Glutamatergic neuron (in vitro differentiated cells): Measurements from ENCODE around the gene SPACA7. TPM values are rescaled to one million over a fixed set of nuclear protein-coding genes. Genes with fewer than 3 reads are reported as not detected.

Source experiments
- DNase-seq: peaks from one replicate; pipeline ENCODE4 v3.0.0; 2022
- H3K27ac Mint-ChIP-seq: one replicate; pipeline ENCODE4 v1.8.0; 2020; ENCODE audit warnings: mild to moderate bottlenecking, mixed read lengths, inconsistent platforms; ENCODE audit not compliant: unreplicated experiment
- H3K27me3 Mint-ChIP-seq: one replicate; pipeline ENCODE4 v1.8.0; 2020; ENCODE audit warnings: mild to moderate bottlenecking, moderate library complexity, mixed read lengths, inconsistent platforms; ENCODE audit not compliant: unreplicated experiment
- H3K36me3 Mint-ChIP-seq: one replicate; pipeline ENCODE4 v1.8.0; 2020; ENCODE audit warnings: mild to moderate bottlenecking, mixed read lengths, inconsistent platforms; ENCODE audit not compliant: unreplicated experiment
- H3K4me1 Mint-ChIP-seq: one replicate; pipeline ENCODE4 v1.8.0; 2020; ENCODE audit warnings: mild to moderate bottlenecking, low read depth, mixed read lengths, inconsistent platforms; ENCODE audit not compliant: unreplicated experiment
- H3K4me3 Mint-ChIP-seq: one replicate; pipeline ENCODE4 v1.8.0; 2020; ENCODE audit warnings: mild to moderate bottlenecking, mixed read lengths, inconsistent platforms; ENCODE audit not compliant: unreplicated experiment
- H3K9me3 Mint-ChIP-seq: one replicate; pipeline ENCODE4 v1.8.0; 2020; ENCODE audit warnings: mild to moderate bottlenecking, moderate library complexity, mixed read lengths, inconsistent platforms; ENCODE audit not compliant: unreplicated experiment
- CTCF ChIP-seq: fragments of 200-600 bp; sonication (generic); IDR thresholded peaks from one replicate; pipeline ENCODE4 v1.5.0; 2021; ENCODE audit not compliant: partially characterized antibody, unreplicated experiment
- total RNA-seq: library from RNA; stranded (reverse); fragmentation: NEBNext Ultra II Directional; extraction: Animal tissue kit (Norgen Biotek cat#: 25700); gene quantifications from one replicate; pipeline ENCODE4 v1.2.1, GENCODE V29; 2021; ENCODE audit not compliant: unreplicated experiment

SPACA7 gene
- total RNA-seq, 1 donor from 2014 or later = not detected

GRCh38 chr13:112447306-112447705 is 71.2 kb downstream of the SPACA7 start:
- no peak overlapping the region for H3K4me3 Mint-ChIP-seq
- peaks cover 9% of the 10 kb centered on the region for H3K9me3 Mint-ChIP-seq
- peaks cover 10% of the 10 kb centered on the region for H3K27me3 Mint-ChIP-seq
- DNase-seq = no peak
- H3K4me1 Mint-ChIP-seq = peaks cover 19% of the 10 kb centered on the region
- no peak for TF ChIP-seq CTCF
- H3K36me3 Mint-ChIP-seq = no peaks in the 10 kb centered on the region
- H3K27ac Mint-ChIP-seq = no peak overlapping the region

- Mint-ChIP-seq H3K9me3 (peaks cover 9% of the 10 kb centered on the region), H3K36me3 (no peaks in the 10 kb centered on the region)
- no peak for DNase-seq
Measured at GRCh38 chr13:112447761-112448603, 71.8 kb downstream of the SPACA7 start.

GRCh38 chr13:112448621-112449544 is 72.7 kb downstream of the SPACA7 start:
- Mint-ChIP-seq H3K27ac (no peak overlapping the region), H3K4me1 (peaks cover 10% of the 10 kb centered on the region), H3K4me3 (no peak overlapping the region), H3K9me3 (peaks cover 8% of the 10 kb centered on the region), H3K27me3 (peaks cover 9% of the 10 kb centered on the region), H3K36me3 (no peaks in the 10 kb centered on the region)
- no peak for DNase-seq
- no peak for TF ChIP-seq CTCF

More at GRCh38 chr13:112447761-112448603, 71.8 kb downstream of the SPACA7 start:
- Mint-ChIP-seq H3K27ac (no peak overlapping the region), H3K27me3 (peaks cover 10% of the 10 kb centered on the region), H3K4me1 (peaks cover 18% of the 10 kb centered on the region), H3K4me3 (no peak overlapping the region)
- no peak for TF ChIP-seq CTCF

- peaks cover 7% of the 10 kb centered on the region for H3K4me1 Mint-ChIP-seq
- peaks cover 6% of the 10 kb centered on the region for H3K27me3 Mint-ChIP-seq
- no peak overlapping the region for H3K27ac Mint-ChIP-seq
- DNase-seq = no peak
- no peaks in the 10 kb centered on the region for H3K36me3 Mint-ChIP-seq
- H3K9me3 Mint-ChIP-seq = peaks cover 8% of the 10 kb centered on the region
- H3K4me3 Mint-ChIP-seq = no peak overlapping the region
- TF ChIP-seq CTCF = no peak
Measured at GRCh38 chr13:112449545-112449930, 73.4 kb downstream of the SPACA7 start.
